Chondrocyte (in vitro differentiated cells): ENCODE results near the gene PSAT1. TPM values are rescaled to one million over a fixed set of nuclear protein-coding genes. Genes with fewer than 3 reads are reported as not detected.

ENCODE experiments used
- DNase-seq: peaks from one replicate; pipeline ENCODE4 v3.0.0; 2021; ENCODE audit warnings: mixed read lengths, low spot score
- H3K27ac Mint-ChIP-seq: one replicate; pipeline ENCODE4 v1.8.0; 2021; ENCODE audit warnings: mild to moderate bottlenecking, moderate library complexity, mixed read lengths; ENCODE audit not compliant: unreplicated experiment
- H3K27me3 Mint-ChIP-seq: 2 replicates; pipeline ENCODE4 v1.8.0; 2021; ENCODE audit warnings: low read depth, mixed read lengths
- H3K36me3 Mint-ChIP-seq: 2 replicates; pipeline ENCODE4 v1.8.0; 2021; ENCODE audit warnings: low read depth, mixed read lengths
- H3K4me1 Mint-ChIP-seq: 2 replicates; pipeline ENCODE4 v1.8.0; 2021; ENCODE audit warnings: low read depth, mild to moderate bottlenecking, mixed read lengths
- H3K4me3 Mint-ChIP-seq: one replicate; pipeline ENCODE4 v1.8.0; 2021; ENCODE audit warnings: mild to moderate bottlenecking, moderate library complexity, mixed read lengths; ENCODE audit not compliant: unreplicated experiment
- H3K9me3 Mint-ChIP-seq: 2 replicates; pipeline ENCODE4 v1.8.0; 2021; ENCODE audit warnings: low read depth, mixed read lengths
- CTCF ChIP-seq: fragments of 200-600 bp; sonication (generic); IDR thresholded peaks from 2 replicates; pipeline ENCODE4 v1.5.0; 2021; ENCODE audit warnings: antibody characterized with exemption, mild to moderate bottlenecking, moderate library complexity
- total RNA-seq: library from RNA; stranded (reverse); gene quantifications from 3 replicates; pipeline ENCODE4 v1.2.1, GENCODE V29; 2021

Gene PSAT1
- total RNA-seq, 1 donor from 2014 or later, result 299 TPM

GRCh38 chr9:78286946-78287388 lies 10.0 kb upstream of the PSAT1 start:
- no peaks in the 10 kb centered on the region for H3K9me3 Mint-ChIP-seq
- no peak overlapping the region for H3K4me3 Mint-ChIP-seq
- no peak for TF ChIP-seq CTCF
- H3K27me3 Mint-ChIP-seq, result no peaks in the 10 kb centered on the region
- peaks cover under 1% of the 10 kb centered on the region for H3K4me1 Mint-ChIP-seq
- no peaks in the 10 kb centered on the region for H3K36me3 Mint-ChIP-seq
- H3K27ac Mint-ChIP-seq, result no peak overlapping the region
- no peak for DNase-seq

GRCh38 chr9:78288214-78288892 lies 8.6 kb upstream of the PSAT1 start:
- no peaks in the 10 kb centered on the region for H3K9me3 Mint-ChIP-seq
- no peaks in the 10 kb centered on the region for H3K36me3 Mint-ChIP-seq
- no peak for DNase-seq
- TF ChIP-seq CTCF, result no peak
- no peak overlapping the region for H3K4me3 Mint-ChIP-seq
- H3K27ac Mint-ChIP-seq, result no peak overlapping the region
- no peaks in the 10 kb centered on the region for H3K4me1 Mint-ChIP-seq
- H3K27me3 Mint-ChIP-seq, result no peaks in the 10 kb centered on the region

GRCh38 chr9:78289474-78289873 lies 7.5 kb upstream of the PSAT1 start:
- Mint-ChIP-seq H3K4me3 (no peak overlapping the region), H3K4me1 (no peaks in the 10 kb centered on the region), H3K36me3 (no peaks in the 10 kb centered on the region), H3K27ac (no peak overlapping the region), H3K9me3 (no peaks in the 10 kb centered on the region), H3K27me3 (no peaks in the 10 kb centered on the region)
- no peak for TF ChIP-seq CTCF
- DNase-seq, result no peak

GRCh38 chr9:78291240-78291925 lies 5.5 kb upstream of the PSAT1 start:
- no peak for TF ChIP-seq CTCF
- no peak for DNase-seq
- Mint-ChIP-seq H3K27me3 (no peaks in the 10 kb centered on the region), H3K36me3 (no peaks in the 10 kb centered on the region), H3K27ac (no peak overlapping the region), H3K4me1 (peaks cover 10% of the 10 kb centered on the region), H3K4me3 (no peak overlapping the region), H3K9me3 (no peaks in the 10 kb centered on the region)

GRCh38 chr9:78292026-78292425 lies 4.9 kb upstream of the PSAT1 start:
- no peak for DNase-seq
- TF ChIP-seq CTCF, result no peak
- H3K4me3 Mint-ChIP-seq, result no peak overlapping the region
- H3K27ac Mint-ChIP-seq, result no peak overlapping the region
- no peaks in the 10 kb centered on the region for H3K27me3 Mint-ChIP-seq
- peaks cover 13% of the 10 kb centered on the region for H3K4me1 Mint-ChIP-seq
- no peaks in the 10 kb centered on the region for H3K9me3 Mint-ChIP-seq
- H3K36me3 Mint-ChIP-seq, result no peaks in the 10 kb centered on the region
